Retinal pigment epithelial cell (primary cell): ENCODE results near the gene OGFOD2.

ENCODE experiments used
- DNase-seq: peaks from one replicate; pipeline ENCODE4 v3.0.0-alpha.2; 2010; ENCODE audit warnings: low read depth
- H3K4me3 ChIP-seq: 2 replicates; pipeline ENCODE4 v1.5.1; 2011; ENCODE audit warnings: mild to moderate bottlenecking, low read length, control low read depth, moderate library complexity
- TF ChIP-seq, protein P1 (sequence below): conservative IDR thresholded peaks from 2 replicates; pipeline ENCODE4 v1.5.1; 2011; ENCODE audit warnings: low read depth, low read length, control low read depth, inconsistent platforms

The OGFOD2 gene

DNA sequence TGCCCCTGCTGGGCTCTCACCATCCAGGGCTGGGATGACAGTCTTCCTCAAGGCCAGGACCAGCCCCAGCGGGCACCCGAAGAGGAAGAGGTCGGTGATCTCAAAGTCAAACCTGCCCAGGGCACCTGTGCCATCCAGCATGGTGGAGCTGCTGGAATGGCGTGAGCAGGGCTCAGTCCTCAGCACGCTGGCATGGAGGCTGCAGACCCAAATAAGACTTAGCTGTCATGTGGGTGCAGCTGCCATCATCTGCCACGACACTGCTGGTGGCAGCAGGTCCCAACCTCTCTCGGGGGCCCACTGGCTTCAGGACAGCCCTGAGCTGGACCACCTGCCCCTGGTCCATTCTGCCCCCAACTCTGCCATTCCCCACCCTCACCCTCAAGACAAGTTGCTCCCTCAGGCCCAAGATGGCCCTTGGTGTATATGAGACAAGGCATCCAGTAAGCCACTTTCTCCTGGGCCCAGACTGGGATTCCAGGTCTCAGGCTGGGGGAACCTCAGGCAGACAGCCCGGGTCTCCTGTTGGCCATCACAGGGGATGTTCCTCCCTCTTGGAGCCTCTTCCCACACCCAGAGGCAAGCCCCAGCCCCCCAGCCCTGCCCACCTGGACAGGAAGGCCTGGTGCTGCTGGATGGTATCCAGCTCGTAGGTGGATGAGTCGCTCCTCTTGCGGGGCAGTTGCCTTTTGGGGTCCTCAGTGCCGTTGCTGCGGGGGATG lies 19.9 kb downstream of the OGFOD2 start:
- no peak for DNase-seq
- no peak overlapping the region for H3K4me3 ChIP-seq
- TF ChIP-seq, protein P1, sequence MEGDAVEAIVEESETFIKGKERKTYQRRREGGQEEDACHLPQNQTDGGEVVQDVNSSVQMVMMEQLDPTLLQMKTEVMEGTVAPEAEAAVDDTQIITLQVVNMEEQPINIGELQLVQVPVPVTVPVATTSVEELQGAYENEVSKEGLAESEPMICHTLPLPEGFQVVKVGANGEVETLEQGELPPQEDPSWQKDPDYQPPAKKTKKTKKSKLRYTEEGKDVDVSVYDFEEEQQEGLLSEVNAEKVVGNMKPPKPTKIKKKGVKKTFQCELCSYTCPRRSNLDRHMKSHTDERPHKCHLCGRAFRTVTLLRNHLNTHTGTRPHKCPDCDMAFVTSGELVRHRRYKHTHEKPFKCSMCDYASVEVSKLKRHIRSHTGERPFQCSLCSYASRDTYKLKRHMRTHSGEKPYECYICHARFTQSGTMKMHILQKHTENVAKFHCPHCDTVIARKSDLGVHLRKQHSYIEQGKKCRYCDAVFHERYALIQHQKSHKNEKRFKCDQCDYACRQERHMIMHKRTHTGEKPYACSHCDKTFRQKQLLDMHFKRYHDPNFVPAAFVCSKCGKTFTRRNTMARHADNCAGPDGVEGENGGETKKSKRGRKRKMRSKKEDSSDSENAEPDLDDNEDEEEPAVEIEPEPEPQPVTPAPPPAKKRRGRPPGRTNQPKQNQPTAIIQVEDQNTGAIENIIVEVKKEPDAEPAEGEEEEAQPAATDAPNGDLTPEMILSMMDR = no peak

DNA sequence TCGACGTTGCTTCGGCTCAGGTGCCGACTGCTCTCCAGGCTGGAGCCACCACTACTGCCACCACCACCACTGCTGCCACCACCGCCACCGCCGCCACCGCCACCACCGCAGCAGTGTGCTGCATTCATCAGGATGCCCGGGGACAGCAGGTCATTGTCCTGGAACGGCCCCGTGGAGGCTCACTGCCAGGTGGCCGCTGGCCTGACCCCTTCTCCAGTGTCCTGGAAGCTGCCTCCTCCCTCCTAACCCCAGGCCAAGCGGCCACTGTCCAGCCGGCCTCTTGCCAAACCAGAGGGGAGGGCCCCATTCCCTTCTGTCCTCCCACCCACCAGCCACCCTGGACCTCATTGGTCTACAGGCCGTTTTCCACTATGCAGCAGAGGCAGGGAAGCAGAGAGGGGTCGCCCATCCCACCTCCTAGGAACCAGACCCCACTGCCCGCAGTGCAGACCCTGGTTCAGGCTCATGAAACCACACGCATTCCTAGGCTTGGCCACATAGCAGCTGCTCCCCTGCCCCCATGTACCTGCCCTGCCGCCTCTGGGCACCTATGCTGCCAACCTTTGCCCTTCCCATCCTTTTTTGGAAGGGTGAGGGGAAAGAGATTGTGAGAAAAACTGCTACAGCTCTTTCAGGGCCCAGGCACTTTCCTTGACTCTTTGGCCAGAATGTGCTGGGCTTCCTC lies 20.6 kb downstream of the OGFOD2 start:
- DNase-seq = no peak

DNA sequence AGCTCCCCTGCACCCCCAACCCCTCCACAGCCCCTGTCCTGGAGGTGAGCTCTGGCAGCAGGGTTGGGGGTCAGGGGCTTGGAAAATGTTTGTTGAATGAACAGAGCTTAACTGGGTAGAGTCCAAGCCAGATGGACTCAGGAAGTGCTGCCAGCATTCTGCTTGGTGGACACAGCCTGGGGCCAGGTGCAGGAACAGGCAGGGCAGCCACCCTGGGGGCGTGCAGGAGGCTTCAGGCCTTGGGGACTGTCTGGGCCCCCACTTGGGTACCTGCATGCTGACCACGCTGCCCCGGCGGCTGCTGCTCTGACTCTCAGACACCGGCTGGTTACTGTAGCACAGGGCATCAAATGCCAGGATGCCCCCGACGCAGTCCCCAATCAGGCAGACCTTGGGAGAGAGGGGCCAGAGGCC lies 21.2 kb downstream of the OGFOD2 start:
- H3K4me3 ChIP-seq = no peak overlapping the region
- no peak for DNase-seq
- TF ChIP-seq, protein P1 = no peak

More for the DNA sequence above, 20.6 kb downstream of the OGFOD2 start:
- no peak overlapping the region for H3K4me3 ChIP-seq
- TF ChIP-seq, protein P1 = no peak

DNA sequence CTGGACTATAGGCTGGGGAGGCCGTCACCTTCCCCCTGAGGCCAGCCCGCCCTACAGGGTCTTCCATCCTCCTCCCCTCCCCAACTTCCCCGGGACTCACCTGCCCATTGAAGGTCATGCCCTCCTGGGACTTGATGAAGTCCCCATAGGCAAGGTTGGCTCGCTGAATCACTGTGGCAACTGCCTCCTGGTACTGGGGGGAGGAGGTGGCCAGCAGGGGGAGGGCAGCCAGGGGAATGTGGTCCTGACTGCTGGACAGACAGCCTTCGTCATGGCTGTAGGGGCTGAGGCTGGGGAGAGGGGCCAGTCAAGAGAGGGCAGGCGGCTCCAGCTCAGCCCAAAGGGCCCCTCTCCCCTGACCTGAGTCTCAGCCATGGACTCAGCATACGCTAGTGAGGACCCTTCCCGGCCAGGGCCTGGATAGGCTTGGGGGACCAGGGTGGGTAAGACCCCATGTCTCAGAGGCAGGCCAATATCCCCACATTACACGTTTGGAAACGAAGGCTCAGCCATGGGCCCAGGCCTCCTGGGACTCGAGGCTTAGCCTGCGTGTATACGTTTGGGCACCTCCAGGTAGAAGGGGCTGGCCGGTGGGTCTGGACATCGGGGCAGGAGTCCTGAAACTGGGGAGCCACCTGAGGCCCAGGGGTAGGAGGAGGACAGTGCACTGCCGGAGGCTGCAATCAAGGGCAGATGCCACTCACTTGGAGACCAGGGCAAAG lies 21.7 kb downstream of the OGFOD2 start:
- TF ChIP-seq, protein P1 = peak; percentile 5
- H3K4me3 ChIP-seq = no peak overlapping the region
- no peak for DNase-seq

DNA sequence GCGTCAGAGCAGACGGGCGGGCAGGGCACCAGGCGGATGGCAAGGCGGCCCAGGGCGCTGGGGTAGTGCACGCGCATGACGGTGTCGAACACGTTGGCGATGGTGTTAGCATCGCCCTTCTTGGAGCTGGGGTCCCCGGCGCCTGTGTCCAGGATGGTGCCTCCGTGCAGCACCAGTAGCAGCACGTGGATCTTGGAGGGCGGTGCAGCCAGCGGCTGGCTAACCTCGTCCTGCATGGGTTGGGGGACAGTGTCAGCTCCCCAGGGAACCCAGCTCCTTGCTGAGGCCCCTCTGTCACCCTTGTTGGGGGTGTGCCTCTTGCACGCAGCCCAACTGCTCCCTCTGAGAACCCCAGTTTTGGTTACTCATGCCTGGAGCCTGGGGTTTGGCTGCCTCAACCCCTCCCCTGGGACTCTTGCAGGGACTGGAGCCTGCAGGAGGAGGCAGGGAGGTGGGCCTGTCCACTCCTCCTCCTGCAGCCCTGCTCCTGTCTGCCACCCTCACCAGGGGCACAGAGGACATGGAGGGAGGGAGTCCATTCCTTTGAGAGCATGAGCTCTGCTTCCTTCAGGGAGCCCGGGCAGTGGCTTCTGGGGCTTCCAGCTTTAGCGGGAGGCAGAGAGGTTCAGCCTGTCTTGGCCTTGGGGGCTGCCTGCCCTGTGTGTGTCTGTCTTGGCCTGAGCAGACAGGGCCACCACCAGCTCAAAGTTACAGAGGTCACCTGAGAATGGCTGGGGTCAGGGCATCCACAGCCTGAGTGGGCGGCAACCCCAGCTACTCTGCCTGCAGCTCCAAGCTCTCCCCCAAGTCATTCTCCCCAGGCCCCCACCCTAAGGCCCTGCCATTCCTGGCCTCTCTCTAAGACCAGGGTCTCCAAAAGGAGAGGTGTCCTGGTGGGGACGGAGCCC lies 22.6 kb downstream of the OGFOD2 start:
- no peak overlapping the region for H3K4me3 ChIP-seq
- TF ChIP-seq, protein P1 = no peak
- DNase-seq = no peak

DNA sequence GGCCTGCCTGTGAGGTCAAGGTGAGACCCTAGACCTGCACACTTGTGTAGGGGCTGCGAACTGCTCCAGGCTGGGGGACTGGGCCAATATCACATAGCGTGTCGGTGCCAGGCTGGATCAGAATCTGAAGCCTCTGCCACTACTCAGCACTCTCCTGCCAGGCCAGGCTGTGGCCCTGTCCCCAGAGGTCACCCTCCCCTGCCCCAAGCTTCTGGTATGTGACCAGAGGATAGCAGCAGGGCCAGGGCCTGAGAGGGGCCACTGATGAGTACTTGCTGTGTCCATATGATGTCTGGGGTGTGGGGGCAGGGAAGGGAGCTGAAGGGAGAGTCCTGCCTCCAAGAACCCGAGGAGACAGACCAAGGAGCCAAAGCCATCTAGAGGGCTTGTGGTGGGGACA lies 23.3 kb downstream of the OGFOD2 start:
- H3K4me3 ChIP-seq = no peak overlapping the region
- DNase-seq = no peak
- TF ChIP-seq, protein P1 = no peak
